Breast epithelium (tissue), 4 donors: ENCODE results near the gene FKBP2. TPM values are rescaled to one million over a fixed set of nuclear protein-coding genes. Genes with fewer than 3 reads are reported as not detected.

Experiments
- DNase-seq, 2 donors: peaks; one replicate each; pipeline ENCODE4 v3.0.0-alpha.2; 2019; ENCODE audit warnings: low spot score in 2 of 2
- H3K27ac ChIP-seq, 2 donors: fragments of 200-600 bp; sonication (generic) in 1 of 2; one replicate each; pipeline ENCODE4 v1.5.1; 2016 to 2019; ENCODE audit warnings: mild to moderate bottlenecking in 1 of 2
- H3K27me3 ChIP-seq, 2 donors: fragments of 200-600 bp; sonication (generic) in 1 of 2; one replicate each; pipeline versions ENCODE4 v1.5.1 to v1.6.0; 2017 to 2019; ENCODE audit warnings: control low read depth in 1 of 2, mild to moderate bottlenecking in 1 of 2
- H3K36me3 ChIP-seq: fragments of 200-600 bp; one replicate; pipeline ENCODE4 v1.5.1; 2019
- H3K4me1 ChIP-seq, 2 donors: fragments of 200-600 bp; sonication (generic); one replicate each; pipeline ENCODE4 v1.5.1; 2016 to 2019; ENCODE audit warnings: control low read depth in 1 of 2
- H3K4me3 ChIP-seq, 3 donors: fragments of 200-600 bp; sonication (generic); 1 replicate in 2 of 3; 2 replicates in 1 of 3; pipeline ENCODE4 v1.5.1; 2016 to 2019; ENCODE audit warnings: mild to moderate bottlenecking in 3 of 3, moderate library complexity in 2 of 3
- H3K9me3 ChIP-seq, 2 donors: fragments of 200-600 bp; sonication (generic) in 1 of 2; one replicate each; pipeline ENCODE4 v1.5.1; 2016 to 2019; ENCODE audit warnings: control low read depth in 1 of 2
- CTCF ChIP-seq, 3 donors: fragments of 450-650 bp; IDR thresholded peaks; one replicate each; pipeline ENCODE4 v1.5.1; 2016 to 2017; ENCODE audit warnings: antibody characterized with exemption in 3 of 3, mild to moderate bottlenecking in 3 of 3, moderate library complexity in 3 of 3
- POLR2A ChIP-seq: fragments of 450-650 bp; IDR thresholded peaks from one replicate; pipeline ENCODE4 v1.6.1; 2016; ENCODE audit warnings: antibody characterized with exemption, mild to moderate bottlenecking, moderate library complexity
- POLR2AphosphoS5 ChIP-seq, 3 donors: sonication (generic); formaldehyde crosslinking; IDR thresholded peaks; one replicate each; pipeline ENCODE4 v1.6.1; 2017; ENCODE audit warnings: antibody characterized with exemption in 3 of 3
- intact Hi-C: fragments of 100-400 bp; cut with DNase I; formaldehyde crosslinking; loops from one replicate; pipeline ENCODE4 v1.15.1; 2023; ENCODE audit warnings: low total_unique reads
- total RNA-seq, 3 donors: library from RNA; depleted of rRNA; stranded (reverse); fragments of >200 nt; gene quantifications; one replicate each; pipeline ENCODE4 v1.1.0, GENCODE V29; 2016

FKBP2 gene
- total RNA-seq, 3 donors from 2014 or later, result 51.4 to 77.3 (median 54.6) TPM

GRCh38 chr11:64278576-64279190, 37.8 kb downstream of the FKBP2 start:
- no peak for DNase-seq
- no peak overlapping the region for H3K27ac ChIP-seq
- no peak overlapping the region for H3K4me3 ChIP-seq
- intact Hi-C loops, result loop anchor here (10.0 kb wide), 1 partner anchor 2004 kb away; the partner anchor contains the start of gene SCGB2A2
- no peaks in the 10 kb centered on the region for H3K9me3 ChIP-seq
- peaks cover 0 to 8% of the 10 kb centered on the region in 2 donors for H3K4me1 ChIP-seq
- no peak for TF ChIP-seq CTCF (IDR thresholded peaks at IDR 0.05)
- TF ChIP-seq POLR2AphosphoS5 (IDR thresholded peaks at IDR 0.05), result no peak
- TF ChIP-seq POLR2A, result no peak
- no peaks in the 10 kb centered on the region for H3K36me3 ChIP-seq
- H3K27me3 ChIP-seq, result no peaks in the 10 kb centered on the region

GRCh38 chr11:64281957-64282770, 41.3 kb downstream of the FKBP2 start:
- no peak for TF ChIP-seq CTCF (IDR thresholded peaks at IDR 0.05)
- TF ChIP-seq POLR2AphosphoS5 (IDR thresholded peaks at IDR 0.05), result no peak
- no peak for TF ChIP-seq POLR2A
- H3K27me3 ChIP-seq, result no peaks in the 10 kb centered on the region
- no peak for DNase-seq
- peaks cover 3 to 21% of the 10 kb centered on the region in 2 donors for H3K4me1 ChIP-seq
- no peak overlapping the region for H3K4me3 ChIP-seq
- no peaks in the 10 kb centered on the region for H3K36me3 ChIP-seq
- H3K9me3 ChIP-seq, result no peaks in the 10 kb centered on the region
- intact Hi-C loops, result no loop called here
- H3K27ac ChIP-seq, result no peak overlapping the region

GRCh38 chr11:64283092-64283491, 42.2 kb downstream of the FKBP2 start:
- peak overlapping the region in 2 of 3 donors; percentile 91 for H3K4me3 ChIP-seq
- no peaks in the 10 kb centered on the region for H3K9me3 ChIP-seq
- no peak for DNase-seq
- no peak for TF ChIP-seq CTCF (IDR thresholded peaks at IDR 0.05)
- TF ChIP-seq POLR2AphosphoS5 (IDR thresholded peaks at IDR 0.05), result no peak
- TF ChIP-seq POLR2A, result no peak
- no peaks in the 10 kb centered on the region for H3K27me3 ChIP-seq
- peaks cover 3 to 21% of the 10 kb centered on the region in 2 donors for H3K4me1 ChIP-seq
- intact Hi-C loops, result no loop called here
- peak overlapping the region in 1 of 2 donors; percentile 25 for H3K27ac ChIP-seq
- no peaks in the 10 kb centered on the region for H3K36me3 ChIP-seq

- H3K36me3 ChIP-seq, result no peaks in the 10 kb centered on the region
- TF ChIP-seq POLR2AphosphoS5 (IDR thresholded peaks at IDR 0.05) (peak in 1 of 3 donors; percentile 25), POLR2A (peak; percentile 12), CTCF (IDR thresholded peaks at IDR 0.05) (no peak)
- peaks cover 3 to 21% of the 10 kb centered on the region in 2 donors for H3K4me1 ChIP-seq
Observed at GRCh38 chr11:64284048-64284961, 43.4 kb downstream of the FKBP2 start, which contains the start of gene BAD. TSS of gene BAD (minus strand) at chr11:64284665. CDS start at chr11:64284368, 297 bp downstream.

More at GRCh38 chr11:64284048-64284961, 43.4 kb downstream of the FKBP2 start, which contains the start of gene BAD:
- intact Hi-C loops, result no loop called here
- H3K27ac ChIP-seq, result peak within 1 kb of the TSS; percentile 93 to 98
- peak; percentile 95 to 96 for DNase-seq
- no peaks in the 10 kb centered on the region for H3K9me3 ChIP-seq
- H3K27me3 ChIP-seq, result no peaks in the 10 kb centered on the region
- peak within 1 kb of the TSS; percentile 84 to 91 (median 91) for H3K4me3 ChIP-seq
